ENCODE data around the gene C2orf72. TPM values are rescaled to one million over a fixed set of nuclear protein-coding genes. Genes with fewer than 3 reads are reported as not detected.

Gene C2orf72
- total and polyA plus RNA-seq, 2 experiments from 2014 or later = 5.3 to 5.4 TPM

GRCh38 chr2:231093933-231094332 lies 56.6 kb downstream of the C2orf72 start:
- H3K4me3 ChIP-seq = no peak overlapping the region

GRCh38 chr2:231094736-231095346 lies 57.5 kb downstream of the C2orf72 start:
- Histone ChIP-seq H3K4me1 (ENCODE audit: low read depth) (no peaks in the 10 kb centered on the region), H3K27ac (no peak overlapping the region), H3K4me3 (no peak overlapping the region), H3K9me3 (ENCODE audit: low read depth) (no peaks in the 10 kb centered on the region), H3K27me3 (no peaks in the 10 kb centered on the region), H3K36me3 (peaks cover 9% of the 10 kb centered on the region)
- no peak for DNase-seq (ENCODE audit: low read depth in 1 of 2, low spot score in 1 of 2)
- no peak for TF ChIP-seq CTCF (IDR thresholded peaks at IDR 0.05; ENCODE audit: low read depth, low read length)

More at GRCh38 chr2:231093933-231094332, 56.6 kb downstream of the C2orf72 start:
- DNase-seq (ENCODE audit: low read depth in 1 of 2, low spot score in 1 of 2) = no peak
- H3K9me3 ChIP-seq (ENCODE audit: low read depth) = no peaks in the 10 kb centered on the region
- peaks cover 3% of the 10 kb centered on the region for H3K4me1 ChIP-seq (ENCODE audit: low read depth)
- peaks cover 9% of the 10 kb centered on the region for H3K36me3 ChIP-seq
- H3K27ac ChIP-seq = no peak overlapping the region
- no peaks in the 10 kb centered on the region for H3K27me3 ChIP-seq
- no peak for TF ChIP-seq CTCF (IDR thresholded peaks at IDR 0.05; ENCODE audit: low read depth, low read length)

Other genes with a start within 250 kb of the C2orf72 start
- gene ITM2C, start 172.6 kb upstream of the C2orf72 start, total RNA-seq = 389 and 411 TPM in 2 replicates
- 484 and 536 TPM in 2 replicates for gene ITM2C, start 172.6 kb upstream of the C2orf72 start, polyA plus RNA-seq
- not detected in 2 replicates for gene GPR55, start 112.3 kb upstream of the C2orf72 start, total RNA-seq
- gene GPR55, start 112.3 kb upstream of the C2orf72 start, polyA plus RNA-seq = not detected in 2 replicates
- not detected in 2 replicates for gene SPATA3, start 41.4 kb upstream of the C2orf72 start, total RNA-seq
- not detected in 2 replicates for gene SPATA3, start 41.4 kb upstream of the C2orf72 start, polyA plus RNA-seq
- gene PSMD1, start 19.3 kb downstream of the C2orf72 start, total RNA-seq = 68.1 and 122 TPM in 2 replicates
- gene PSMD1, start 19.3 kb downstream of the C2orf72 start, polyA plus RNA-seq = 93.8 and 133 TPM in 2 replicates
- not detected in 2 replicates for gene HTR2B, start 87.5 kb downstream of the C2orf72 start, total RNA-seq
- 0.41 TPM in 1 of 2 replicates, not detected in the other for gene HTR2B, start 87.5 kb downstream of the C2orf72 start, polyA plus RNA-seq
- gene ARMC9, start 161.1 kb downstream of the C2orf72 start, total RNA-seq = 18.3 and 27.4 TPM in 2 replicates
- 29.3 and 30.0 TPM in 2 replicates for gene ARMC9, start 161.1 kb downstream of the C2orf72 start, polyA plus RNA-seq

All from cardiac muscle cell (in vitro differentiated cells and primary cell).